GM18499 (cell line): ENCODE data around the gene DOK7.
"Not testable (repeated sequence)": the region's sequence is repeated elsewhere in the genome, so short reads cannot be mapped to it uniquely, and the experiment has no call there.

Source experiments
- ATAC-seq: cut with Tn5 transposase; IDR thresholded peaks from one replicate; pipeline ENCODE4 v1.9.1; 2021; ENCODE audit warnings: moderate number of reproducible peaks; ENCODE audit not compliant: insufficient read depth, unreplicated experiment

The DOK7 gene

GRCh38 chr4:3459156-3459555, 4.0 kb upstream of the DOK7 start:
- ATAC-seq: not testable (repeated sequence)

- ATAC-seq: no peak
These were observed 2.2 kb upstream of the DOK7 start for GRCh38 chr4:3460926-3461325.

- ATAC-seq: no peak
These were observed 1.4 kb upstream of the DOK7 start for GRCh38 chr4:3461515-3462291.

GRCh38 chr4:3462321-3462789, 751 bp upstream of the DOK7 start:
- no peak for ATAC-seq

GRCh38 chr4:3463556-3464348, 646 bp downstream of the DOK7 start:
- ATAC-seq: no peak

- no peak for ATAC-seq
These were observed 1.3 kb downstream of the DOK7 start for GRCh38 chr4:3464349-3464905.

GRCh38 chr4:3464911-3465697, 2.0 kb downstream of the DOK7 start:
- ATAC-seq: no peak

- no peak for ATAC-seq
These were observed 2.9 kb downstream of the DOK7 start for GRCh38 chr4:3465698-3466671.

- ATAC-seq: no peak
These were observed 3.8 kb downstream of the DOK7 start for GRCh38 chr4:3466691-3467600.

GRCh38 chr4:3467601-3468031, 4.5 kb downstream of the DOK7 start:
- ATAC-seq: no peak

- no peak for ATAC-seq
These were observed 5.0 kb downstream of the DOK7 start for GRCh38 chr4:3468154-3468553.

- no peak for ATAC-seq
These were observed 5.7 kb downstream of the DOK7 start for GRCh38 chr4:3468804-3469203.

- ATAC-seq: no peak
These were observed 6.5 kb downstream of the DOK7 start for GRCh38 chr4:3469386-3470243.

- no peak for ATAC-seq
These were observed 7.4 kb downstream of the DOK7 start for GRCh38 chr4:3470244-3471097.

GRCh38 chr4:3471098-3471760, 8.1 kb downstream of the DOK7 start:
- no peak for ATAC-seq

GRCh38 chr4:3471886-3472285, 8.8 kb downstream of the DOK7 start:
- no peak for ATAC-seq
